Measurements from ENCODE around the gene PDE4B. TPM values are rescaled to one million over a fixed set of nuclear protein-coding genes. Genes with fewer than 3 reads are reported as not detected.

Gene PDE4B
- total RNA-seq, 1 experiment from 2014 or later: 6.9 TPM

DNA sequence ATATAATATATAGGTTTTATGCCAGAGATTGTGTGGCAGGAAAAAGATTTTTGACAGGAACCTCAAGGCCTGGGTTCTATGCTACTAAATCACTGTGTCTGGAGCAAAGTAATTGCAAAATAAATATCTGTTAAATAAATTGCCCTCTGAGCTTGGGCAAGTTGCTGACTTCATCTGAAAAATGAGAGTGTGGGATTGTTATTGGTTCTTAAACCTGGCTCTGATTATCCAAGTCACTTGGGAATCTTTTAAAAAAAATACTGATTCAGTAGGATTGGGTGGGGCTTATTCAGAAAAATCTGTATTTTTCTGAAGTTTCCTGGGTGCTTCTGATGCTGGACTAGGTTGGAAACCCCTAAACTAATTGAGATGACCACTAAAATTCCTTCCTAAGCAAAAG is 567.1 kb downstream of the PDE4B start:
- DNase-seq (ENCODE audit: low read depth): no peak

DNA sequence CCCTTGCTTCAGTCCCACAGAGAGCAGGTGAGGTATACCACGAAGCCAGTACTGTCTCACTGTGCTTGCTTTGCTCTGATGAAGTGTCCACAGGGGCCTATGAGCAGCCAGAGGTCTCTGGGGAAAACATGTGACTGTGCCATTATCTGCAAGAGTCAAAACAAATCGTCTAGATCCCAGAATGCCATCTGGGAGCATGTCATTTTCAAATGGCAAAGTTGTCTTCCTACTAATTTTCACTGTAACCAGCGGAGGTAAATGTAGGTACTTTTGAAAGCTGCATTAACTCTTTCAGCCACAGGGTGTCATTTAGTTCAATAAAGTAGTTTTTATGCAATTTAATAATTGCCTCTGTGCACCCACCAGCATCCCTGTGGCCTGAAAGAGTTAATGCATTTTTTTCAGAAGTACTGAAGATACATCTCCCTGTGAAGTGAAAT is 567.6 kb downstream of the PDE4B start:
- no peak for DNase-seq (ENCODE audit: low read depth)

DNA sequence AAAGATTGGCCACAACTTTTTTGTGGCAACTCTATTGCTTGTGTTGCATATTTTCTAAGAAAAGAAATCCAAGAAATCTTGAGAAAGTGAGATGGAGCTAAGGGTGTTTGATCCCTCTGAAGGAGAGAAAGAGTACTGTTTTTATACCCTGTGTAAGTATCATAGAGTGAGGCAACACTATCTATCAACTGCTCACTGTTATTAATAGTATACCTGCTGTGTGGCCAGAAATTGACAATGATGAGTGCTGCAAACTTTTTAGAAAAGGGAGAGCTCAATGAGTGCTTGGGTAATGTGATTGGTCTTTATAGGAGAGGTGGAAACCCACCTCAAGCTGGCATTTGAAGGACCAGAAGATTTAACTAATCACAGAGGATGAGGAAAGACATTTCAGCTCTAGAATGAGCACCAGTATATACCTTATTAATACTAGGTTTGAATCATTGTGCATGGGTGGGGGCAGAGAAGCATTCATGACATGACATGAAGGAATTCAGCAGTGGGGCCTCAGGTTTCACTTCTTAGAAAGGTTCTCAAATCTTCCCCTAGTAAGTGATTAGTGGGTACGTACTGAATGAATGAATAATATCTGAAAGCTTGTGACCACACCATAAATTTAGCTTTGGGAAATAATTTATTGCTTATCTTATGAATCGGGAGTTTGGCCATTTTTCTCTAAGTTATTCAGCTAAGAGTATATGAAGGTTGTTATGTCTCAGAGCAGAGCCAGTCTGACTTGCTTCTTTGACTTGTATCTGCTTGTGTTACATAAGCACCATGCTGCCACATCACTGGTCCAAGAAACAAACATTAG is 572.1 kb downstream of the PDE4B start:
- DNase-seq (ENCODE audit: low read depth): no peak

DNA sequence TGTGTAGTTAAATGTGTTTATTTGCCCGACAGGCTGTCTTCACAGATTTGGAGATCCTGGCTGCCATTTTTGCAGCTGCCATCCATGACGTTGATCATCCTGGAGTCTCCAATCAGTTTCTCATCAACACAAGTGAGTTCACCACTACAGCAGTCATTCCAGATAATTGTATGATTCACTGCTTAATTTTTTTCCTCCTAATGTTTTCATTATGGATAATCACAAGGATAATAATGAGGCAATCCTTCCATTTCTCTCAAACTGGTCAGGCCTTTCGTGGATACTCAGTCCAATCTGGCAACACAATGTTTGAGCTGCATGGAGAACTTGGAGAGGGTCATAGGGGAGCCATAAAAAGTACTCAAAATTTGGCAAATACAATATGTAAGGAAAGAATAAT is 572.9 kb downstream of the PDE4B start:
- DNase-seq (ENCODE audit: low read depth): no peak

DNA sequence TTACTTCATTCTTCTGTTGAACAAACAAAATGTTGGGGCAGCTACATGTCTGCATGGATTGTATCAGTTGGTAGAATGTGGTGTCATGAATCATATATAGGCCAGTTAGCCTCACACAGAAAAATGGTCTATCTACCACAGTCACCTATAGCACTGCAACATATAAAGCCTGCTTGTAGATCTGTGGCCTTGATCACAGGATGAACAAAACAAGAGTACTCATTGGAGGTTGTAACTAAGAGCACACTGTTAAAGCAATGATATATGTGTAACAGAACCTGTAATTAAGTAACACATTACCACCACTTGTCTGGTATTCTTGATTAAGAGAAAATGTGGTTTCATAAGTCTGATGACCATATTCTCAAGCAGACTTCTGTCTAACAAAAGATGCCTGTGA is 573.9 kb downstream of the PDE4B start:
- DNase-seq (ENCODE audit: low read depth): no peak

DNA sequence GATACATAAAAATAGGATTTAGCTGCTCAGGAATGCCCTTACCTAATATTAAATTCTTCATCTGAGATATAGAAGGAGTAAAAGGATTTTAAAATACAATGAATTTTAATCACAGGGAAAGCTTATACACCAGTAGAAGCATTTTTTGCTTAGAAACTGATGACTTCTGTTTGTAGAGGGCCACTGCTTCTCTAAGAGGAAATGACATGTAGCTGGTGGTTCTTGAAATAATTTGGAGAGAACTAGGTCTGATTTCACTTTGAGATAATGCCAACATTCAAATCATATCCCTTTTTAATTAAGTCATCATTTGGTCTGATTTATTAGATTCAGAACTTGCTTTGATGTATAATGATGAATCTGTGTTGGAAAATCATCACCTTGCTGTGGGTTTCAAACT is 574.7 kb downstream of the PDE4B start:
- DNase-seq (ENCODE audit: low read depth): no peak

DNA sequence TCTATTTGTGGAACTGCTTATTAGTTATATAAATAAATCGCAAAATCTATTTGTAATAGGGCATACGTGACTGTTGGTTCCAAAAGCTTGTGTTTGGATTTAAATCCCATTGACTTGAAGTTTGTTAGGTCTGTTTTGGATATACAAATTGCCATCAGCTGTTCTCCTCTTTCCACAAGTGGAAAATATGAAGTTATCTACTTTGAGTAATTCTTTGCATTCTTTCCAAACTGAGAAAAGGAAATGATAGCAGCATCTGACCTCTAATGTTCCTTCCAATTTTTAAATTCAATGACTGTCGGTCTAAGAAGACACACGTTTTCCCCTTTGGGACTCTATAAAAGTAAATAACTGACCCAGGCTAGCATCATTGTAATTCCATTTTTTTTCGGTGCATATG is 575.6 kb downstream of the PDE4B start:
- no peak for DNase-seq (ENCODE audit: low read depth)

DNA sequence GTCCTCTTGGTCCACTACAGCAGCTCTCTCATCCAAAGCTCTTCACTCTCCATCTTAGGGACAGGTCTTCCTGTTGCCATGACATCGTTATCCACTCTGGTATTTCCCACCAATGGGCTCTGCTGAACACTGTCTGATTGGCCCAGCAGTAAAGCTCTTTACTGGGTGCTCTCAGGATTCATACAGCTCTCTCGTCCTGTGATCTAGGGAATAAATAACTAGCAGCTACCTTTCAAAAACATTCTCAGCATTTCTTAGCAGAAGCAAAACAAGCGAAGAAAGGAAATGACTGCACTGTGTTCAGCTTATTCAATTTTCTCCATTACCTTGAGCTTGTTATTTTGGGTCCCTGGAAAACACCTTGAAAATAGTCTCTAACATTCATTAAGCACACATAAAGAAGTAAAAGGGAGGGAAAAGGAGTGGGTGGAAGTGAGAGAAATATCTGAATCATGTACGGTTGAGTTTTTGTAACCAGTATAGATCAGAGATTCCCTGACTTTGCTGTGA is 577.8 kb downstream of the PDE4B start:
- DNase-seq (ENCODE audit: low read depth): no peak

DNA sequence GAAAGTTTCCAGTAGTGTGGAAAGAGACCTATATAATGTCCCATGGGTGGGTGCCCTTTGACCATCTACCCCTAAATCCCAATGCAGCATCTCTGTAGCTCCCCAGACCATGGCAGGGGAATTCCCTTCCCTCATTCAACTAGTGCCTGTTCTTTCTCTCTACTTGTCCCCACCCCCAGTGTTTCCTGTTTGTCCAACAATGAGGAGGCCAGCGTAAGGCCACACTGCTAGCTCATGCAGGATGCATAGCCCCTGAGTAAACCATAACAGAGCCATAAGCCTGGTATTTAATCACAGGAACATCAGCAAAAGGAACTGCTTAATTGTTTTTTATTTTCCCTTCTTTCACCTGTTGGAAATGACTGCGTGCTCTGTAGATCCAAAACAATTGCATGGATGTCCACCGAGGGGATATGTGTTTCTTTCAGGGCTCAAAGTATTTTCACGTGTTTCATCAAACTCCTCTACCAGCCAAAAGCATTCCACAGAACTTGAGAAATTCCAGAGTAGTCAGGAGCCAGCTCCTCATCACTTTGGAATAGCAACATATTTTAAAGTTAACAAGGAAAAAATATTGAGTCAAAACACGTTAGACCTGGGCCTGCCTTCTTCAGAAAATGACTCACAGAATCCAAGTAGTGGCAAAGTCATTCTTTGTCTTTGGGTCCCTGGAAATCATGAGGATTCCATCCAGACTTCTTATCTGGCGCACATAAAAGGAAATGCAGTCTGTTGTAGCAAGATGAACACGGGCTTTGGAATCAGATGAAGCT is 578.7 kb downstream of the PDE4B start:
- DNase-seq (ENCODE audit: low read depth): peak; percentile 71

DNA sequence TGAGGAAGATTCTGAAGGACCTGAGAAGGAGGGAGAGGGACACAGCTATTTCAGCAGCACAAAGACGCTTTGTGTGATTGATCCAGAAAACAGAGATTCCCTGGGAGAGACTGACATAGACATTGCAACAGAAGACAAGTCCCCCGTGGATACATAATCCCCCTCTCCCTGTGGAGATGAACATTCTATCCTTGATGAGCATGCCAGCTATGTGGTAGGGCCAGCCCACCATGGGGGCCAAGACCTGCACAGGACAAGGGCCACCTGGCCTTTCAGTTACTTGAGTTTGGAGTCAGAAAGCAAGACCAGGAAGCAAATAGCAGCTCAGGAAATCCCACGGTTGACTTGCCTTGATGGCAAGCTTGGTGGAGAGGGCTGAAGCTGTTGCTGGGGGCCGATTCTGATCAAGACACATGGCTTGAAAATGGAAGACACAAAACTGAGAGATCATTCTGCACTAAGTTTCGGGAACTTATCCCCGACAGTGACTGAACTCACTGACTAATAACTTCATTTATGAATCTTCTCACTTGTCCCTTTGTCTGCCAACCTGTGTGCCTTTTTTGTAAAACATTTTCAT is 579.9 kb downstream of the PDE4B start:
- DNase-seq (ENCODE audit: low read depth): no peak

DNA sequence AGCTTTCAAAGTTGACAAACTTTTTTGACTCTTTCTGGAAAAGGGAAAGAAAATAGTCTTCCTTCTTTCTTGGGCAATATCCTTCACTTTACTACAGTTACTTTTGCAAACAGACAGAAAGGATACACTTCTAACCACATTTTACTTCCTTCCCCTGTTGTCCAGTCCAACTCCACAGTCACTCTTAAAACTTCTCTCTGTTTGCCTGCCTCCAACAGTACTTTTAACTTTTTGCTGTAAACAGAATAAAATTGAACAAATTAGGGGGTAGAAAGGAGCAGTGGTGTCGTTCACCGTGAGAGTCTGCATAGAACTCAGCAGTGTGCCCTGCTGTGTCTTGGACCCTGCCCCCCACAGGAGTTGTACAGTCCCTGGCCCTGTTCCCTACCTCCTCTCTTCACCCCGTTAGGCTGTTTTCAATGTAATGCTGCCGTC is 580.5 kb downstream of the PDE4B start:
- DNase-seq (ENCODE audit: low read depth): no peak

DNA sequence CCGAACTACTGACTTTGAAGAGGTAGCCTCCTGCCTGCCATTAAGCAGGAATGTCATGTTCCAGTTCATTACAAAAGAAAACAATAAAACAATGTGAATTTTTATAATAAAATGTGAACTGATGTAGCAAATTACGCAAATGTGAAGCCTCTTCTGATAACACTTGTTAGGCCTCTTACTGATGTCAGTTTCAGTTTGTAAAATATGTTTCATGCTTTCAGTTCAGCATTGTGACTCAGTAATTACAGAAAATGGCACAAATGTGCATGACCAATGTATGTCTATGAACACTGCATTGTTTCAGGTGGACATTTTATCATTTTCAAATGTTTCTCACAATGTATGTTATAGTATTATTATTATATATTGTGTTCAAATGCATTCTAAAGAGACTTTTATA is 581.5 kb downstream of the PDE4B start:
- DNase-seq (ENCODE audit: low read depth): peak; percentile 36

DNA sequence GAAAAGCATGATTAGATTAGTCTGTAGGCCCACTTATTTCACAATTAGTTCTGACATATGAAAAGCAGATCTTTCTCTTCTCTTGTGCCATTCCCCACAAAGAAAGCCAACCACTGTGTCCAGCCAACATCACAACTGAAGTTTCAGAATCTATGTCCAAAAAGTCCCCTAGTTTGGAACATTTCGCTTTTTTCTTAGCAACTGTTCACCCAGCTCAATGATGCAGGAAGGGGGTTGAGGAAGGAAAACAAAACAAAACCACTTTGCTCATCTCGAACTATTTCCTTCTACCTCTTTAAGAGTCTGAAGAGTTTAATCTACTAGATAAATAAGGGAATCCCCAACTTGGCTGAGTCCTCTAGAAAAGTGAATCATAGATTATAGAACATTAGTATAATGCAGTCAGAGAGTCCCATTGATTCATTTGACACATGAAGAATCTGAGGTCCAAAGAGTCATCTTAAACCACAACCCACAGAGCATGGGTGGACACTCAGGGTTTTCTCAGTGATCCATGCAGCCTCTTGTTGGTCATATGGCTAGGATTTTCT is 581.9 kb downstream of the PDE4B start:
- peak; percentile 78 for DNase-seq (ENCODE audit: low read depth)

DNA sequence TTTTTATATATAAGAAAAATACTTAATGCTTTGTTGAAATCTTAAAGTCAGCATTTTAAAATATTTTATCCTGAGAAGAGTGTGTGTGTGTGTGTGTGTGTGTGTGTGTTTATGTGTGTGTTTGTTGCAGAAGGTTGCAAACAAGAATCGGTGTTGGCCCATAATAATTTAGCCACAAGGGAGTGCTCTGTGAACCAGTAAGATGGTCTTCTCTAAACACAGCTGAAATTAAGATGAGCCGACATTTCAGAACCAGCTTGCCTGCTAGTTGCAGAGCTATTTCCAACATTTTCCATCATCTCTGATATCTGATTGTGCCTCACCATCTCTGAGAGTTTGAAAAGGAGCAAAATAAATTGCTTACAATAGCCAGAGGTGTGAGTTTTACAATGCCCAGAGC is 582.4 kb downstream of the PDE4B start:
- DNase-seq (ENCODE audit: low read depth): no peak

DNA sequence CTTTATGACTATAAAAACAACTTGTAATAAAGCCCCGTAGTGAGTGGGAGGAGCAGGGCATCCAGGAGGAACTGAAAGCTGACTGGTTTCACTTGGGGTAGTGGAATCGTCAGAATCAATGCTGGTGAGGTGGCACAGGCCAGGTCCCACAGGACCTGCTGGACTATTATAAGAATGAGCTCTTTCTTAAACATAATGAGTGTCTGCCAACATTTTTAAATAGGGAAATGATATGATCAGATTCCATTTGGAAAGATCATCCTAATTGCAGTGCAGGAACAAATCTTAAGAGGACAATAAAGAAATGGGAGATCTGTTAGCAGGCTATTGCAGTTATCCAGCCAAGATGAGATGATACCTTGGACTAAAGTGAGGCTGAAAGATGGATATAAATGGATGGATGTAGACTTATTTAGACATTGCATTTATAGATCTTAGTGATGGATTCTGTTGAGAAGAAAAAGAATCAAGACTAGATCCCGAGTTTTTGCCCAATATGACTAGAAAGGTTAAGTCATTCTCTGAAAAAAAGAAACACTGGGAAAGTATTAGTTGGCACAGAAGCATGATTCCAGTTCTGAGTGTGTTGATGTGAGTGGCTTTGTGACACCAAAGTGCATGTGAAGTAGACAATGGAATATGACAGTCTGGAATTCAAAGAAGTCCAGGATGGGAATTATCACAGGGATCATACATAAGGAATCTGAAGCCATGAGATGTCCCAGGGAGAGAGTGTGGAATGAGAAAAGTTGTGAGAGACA is 587.9 kb downstream of the PDE4B start:
- DNase-seq (ENCODE audit: low read depth): no peak

DNA sequence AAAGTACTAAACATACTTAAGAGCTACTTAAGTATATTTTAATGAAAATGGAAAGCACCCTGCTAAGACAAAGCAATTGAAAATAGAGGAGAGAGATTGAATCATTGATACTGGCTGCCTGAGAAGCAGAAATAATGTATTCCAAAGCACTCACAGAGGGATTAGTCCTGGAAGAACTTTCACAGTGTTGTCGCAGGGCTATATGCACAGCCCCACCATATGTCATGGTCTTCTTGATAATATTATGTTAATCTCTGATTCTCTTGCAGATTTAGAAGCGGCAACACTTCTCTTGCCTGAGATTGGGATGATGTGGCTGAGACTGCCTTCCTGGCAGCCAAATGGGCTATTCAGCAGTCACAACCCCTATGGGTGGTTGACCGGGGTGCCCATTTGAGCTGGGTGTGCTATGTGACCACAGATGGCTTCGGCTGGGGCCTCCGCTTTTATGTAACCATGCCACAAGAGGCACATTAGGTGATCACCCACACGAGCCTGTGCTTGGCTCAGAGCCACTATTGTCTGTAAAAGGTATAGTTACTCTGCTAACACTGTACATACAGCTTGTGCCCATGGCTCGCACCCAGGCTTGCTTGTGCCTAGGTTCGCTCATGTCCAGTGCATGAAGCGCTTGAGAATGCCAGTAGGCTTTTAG is 589.1 kb downstream of the PDE4B start:
- no peak for DNase-seq (ENCODE audit: low read depth)

DNA sequence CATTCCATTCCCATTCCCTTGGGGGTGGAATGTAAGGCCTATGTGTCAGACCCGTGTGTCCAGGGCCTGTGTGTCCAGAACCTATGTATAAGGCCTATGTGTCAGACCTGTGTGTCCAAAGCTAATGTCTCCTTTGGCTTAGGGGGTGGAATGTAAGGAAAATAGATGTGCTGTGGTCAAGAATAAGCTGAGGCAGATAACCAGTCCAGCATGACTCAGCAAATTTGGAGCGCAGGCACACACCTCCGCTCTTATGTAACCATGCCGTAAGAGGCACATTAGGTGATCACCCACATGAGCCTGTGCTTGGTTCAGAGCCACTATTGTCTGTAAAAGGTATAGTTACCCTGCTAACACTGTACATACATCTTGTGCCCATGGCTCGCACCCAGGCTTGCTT is 590.5 kb downstream of the PDE4B start:
- DNase-seq (ENCODE audit: low read depth): no peak

DNA sequence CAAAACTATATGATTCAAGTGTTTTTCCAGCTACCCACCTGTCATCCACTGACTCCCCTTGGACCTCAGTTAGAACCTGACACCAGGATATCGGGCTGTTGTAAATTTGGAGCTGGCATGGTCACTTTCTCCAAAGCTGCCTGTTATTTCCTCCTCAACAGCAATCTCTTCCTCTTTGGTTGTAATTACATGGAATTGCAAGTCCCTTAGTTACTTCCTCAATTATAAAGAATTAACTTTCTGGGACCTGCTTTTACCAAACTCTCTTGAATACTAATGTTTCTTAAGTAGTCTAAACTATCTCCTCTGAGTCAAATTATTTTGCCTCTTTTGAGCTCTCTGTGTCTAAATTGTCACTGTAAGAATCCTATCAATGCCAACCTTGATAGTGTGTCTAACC is 590.9 kb downstream of the PDE4B start:
- no peak for DNase-seq (ENCODE audit: low read depth)

DNA sequence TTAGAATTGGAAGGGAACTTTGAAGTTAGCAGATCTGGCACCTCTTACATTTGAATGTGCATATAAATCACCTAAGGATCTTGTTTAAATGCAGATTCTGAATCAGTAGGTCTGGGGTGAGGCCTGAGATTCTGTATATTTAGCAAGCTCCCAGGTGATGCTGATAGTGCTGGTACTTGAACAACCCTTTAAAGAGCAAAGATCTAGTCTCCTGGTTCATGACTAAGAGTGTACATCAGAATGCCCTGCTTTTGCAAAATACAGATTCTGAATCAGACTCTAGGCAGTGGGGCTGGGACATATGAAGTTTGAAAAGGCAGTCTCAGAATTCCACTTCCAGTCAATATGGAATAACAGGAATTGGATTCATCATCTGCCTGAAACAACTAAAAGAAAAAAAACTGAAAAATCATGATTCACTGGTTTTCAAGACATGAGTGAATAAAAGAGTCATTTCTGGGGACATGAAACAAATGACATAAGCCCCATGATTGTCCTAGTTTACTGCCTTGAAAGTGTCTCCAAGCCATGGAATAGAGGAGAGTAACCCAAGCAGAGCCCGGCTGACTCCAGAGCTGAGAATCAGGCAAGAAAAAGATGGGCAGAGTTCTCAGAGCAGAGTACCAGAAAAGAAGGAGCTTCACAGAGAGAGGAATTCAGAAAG is 591.7 kb downstream of the PDE4B start:
- DNase-seq (ENCODE audit: low read depth): no peak

DNA sequence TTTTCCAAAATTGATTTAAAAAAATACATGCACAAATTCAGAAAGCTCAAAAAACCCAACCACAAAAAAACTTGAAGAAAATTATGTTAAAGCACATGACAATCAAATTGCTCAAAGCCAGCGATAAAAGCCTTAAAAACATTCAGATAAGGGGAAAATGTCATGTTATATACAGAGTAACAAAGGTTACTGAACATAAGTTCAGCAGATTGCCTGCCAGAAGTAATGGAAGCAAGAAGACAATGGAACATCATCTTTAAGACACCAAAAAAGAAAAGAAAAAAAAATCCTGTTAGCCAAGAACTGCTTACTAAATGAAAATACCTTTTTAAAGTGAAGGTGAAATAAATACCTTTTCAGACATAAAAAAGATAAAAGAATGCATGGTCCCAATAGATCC is 594.0 kb downstream of the PDE4B start:
- no peak for DNase-seq (ENCODE audit: low read depth)
